NCI-H146 (cell line): Measurements from ENCODE around the gene ITPR3.

Experiments
- DNase-seq: peaks from one replicate; lab custom pipeline; 2025; lab: John Stamatoyannopoulos, UW

The ITPR3 gene

GRCh38 chr6:33620856-33621710 is at the start of gene ITPR3:
TSS of gene ITPR3 (plus strand) at chr6:33621322. CDS start at chr6:33621603, 281 bp downstream.
- peak; percentile 77 for DNase-seq

GRCh38 chr6:33571637-33572316 is 49.3 kb upstream of the ITPR3 start:
- peak; percentile 58 for DNase-seq

- DNase-seq = no peak
Measured at GRCh38 chr6:33575211-33575610, 45.9 kb upstream of the ITPR3 start.

GRCh38 chr6:33576668-33577067 is 44.5 kb upstream of the ITPR3 start:
- no peak for DNase-seq

GRCh38 chr6:33577106-33577535 is 44.0 kb upstream of the ITPR3 start:
- DNase-seq = no peak

- DNase-seq = no peak
Measured at GRCh38 chr6:33577718-33578117, 43.4 kb upstream of the ITPR3 start.

- no peak for DNase-seq
Measured at GRCh38 chr6:33578164-33578563, 43.0 kb upstream of the ITPR3 start.

- DNase-seq = no peak
Measured at GRCh38 chr6:33578588-33579011, 42.5 kb upstream of the ITPR3 start.

GRCh38 chr6:33579828-33580714 is 41.1 kb upstream of the ITPR3 start, which contains the start of gene BAK1:
TSS of gene BAK1 (minus strand) at chr6:33580276. CDS start at chr6:33577604, 2,672 bp downstream.
- peak; percentile 93 for DNase-seq

- no peak for DNase-seq
Measured at GRCh38 chr6:33581186-33581585, 39.9 kb upstream of the ITPR3 start.

GRCh38 chr6:33583591-33584155 is 37.4 kb upstream of the ITPR3 start:
- DNase-seq = peak; percentile 28

GRCh38 chr6:33584700-33585402 is 36.3 kb upstream of the ITPR3 start:
- DNase-seq = no peak

GRCh38 chr6:33585403-33586107 is 35.6 kb upstream of the ITPR3 start:
- peak; percentile 57 for DNase-seq

GRCh38 chr6:33586108-33586640 is 34.9 kb upstream of the ITPR3 start:
- no peak for DNase-seq

GRCh38 chr6:33587529-33587928 is 33.6 kb upstream of the ITPR3 start:
- DNase-seq = no peak

GRCh38 chr6:33588894-33589293 is 32.2 kb upstream of the ITPR3 start:
- DNase-seq = no peak

- no peak for DNase-seq
Measured at GRCh38 chr6:33589392-33589730, 31.8 kb upstream of the ITPR3 start.

- peak; percentile 76 for DNase-seq
Measured at GRCh38 chr6:33589731-33590530, 31.2 kb upstream of the ITPR3 start.

- no peak for DNase-seq
Measured at GRCh38 chr6:33590531-33591198, 30.5 kb upstream of the ITPR3 start.
